BE2C (cell line): ENCODE data around the gene CHMP6.

Source experiments
- DNase-seq: peaks from one replicate; pipeline ENCODE4 v3.0.0-alpha.2; 2020
- H3K27me3 ChIP-seq: fragments of 250-450 bp; sonication (Bioruptor Pico); 2 replicates; pipeline ENCODE4 v1.5.1; 2020; ENCODE audit warnings: mild to moderate bottlenecking
- H3K36me3 ChIP-seq: fragments of 250-450 bp; sonication (Bioruptor Pico); 2 replicates; pipeline ENCODE4 v1.5.1; 2020; ENCODE audit warnings: mild to moderate bottlenecking
- H3K4me1 ChIP-seq: fragments of 250-450 bp; sonication (Bioruptor Pico); 2 replicates; pipeline ENCODE4 v1.5.1; 2020
- H3K4me3 ChIP-seq: 2 replicates; pipeline ENCODE4 v1.5.1; 2011; ENCODE audit warnings: low read depth, low read length
- H3K9me3 ChIP-seq: fragments of 250-450 bp; sonication (Bioruptor Pico); 2 replicates; pipeline ENCODE4 v1.5.1; 2020
- CTCF ChIP-seq: IDR thresholded peaks from 2 replicates; pipeline ENCODE4 v1.5.1; 2012; ENCODE audit warnings: mild to moderate bottlenecking, low read depth, low read length

The CHMP6 gene

GRCh38 chr17:80970044-80970761 is 21.4 kb upstream of the CHMP6 start:
- H3K9me3 ChIP-seq: no peaks in the 10 kb centered on the region
- H3K36me3 ChIP-seq: peaks cover 1% of the 10 kb centered on the region; the same call in 1 of the 2 replicates
- H3K4me1 ChIP-seq: peaks cover 27% of the 10 kb centered on the region
- H3K4me3 ChIP-seq: peak overlapping the region; percentile 10
- H3K27me3 ChIP-seq: no peaks in the 10 kb centered on the region
- peak; percentile 69 for TF ChIP-seq CTCF
- peak; percentile 81 for DNase-seq

GRCh38 chr17:80970762-80971703 is 20.6 kb upstream of the CHMP6 start:
- Histone ChIP-seq H3K4me1 (peaks cover 27% of the 10 kb centered on the region), H3K4me3 (peak overlapping the region; percentile 10; the same call in 1 of the 2 replicates), H3K27me3 (no peaks in the 10 kb centered on the region), H3K9me3 (no peaks in the 10 kb centered on the region), H3K36me3 (no peaks in the 10 kb centered on the region; the same call in 1 of the 2 replicates)
- DNase-seq: peak; percentile 28
- TF ChIP-seq CTCF: no peak; the same call in 1 of the 2 replicates

DNA sequence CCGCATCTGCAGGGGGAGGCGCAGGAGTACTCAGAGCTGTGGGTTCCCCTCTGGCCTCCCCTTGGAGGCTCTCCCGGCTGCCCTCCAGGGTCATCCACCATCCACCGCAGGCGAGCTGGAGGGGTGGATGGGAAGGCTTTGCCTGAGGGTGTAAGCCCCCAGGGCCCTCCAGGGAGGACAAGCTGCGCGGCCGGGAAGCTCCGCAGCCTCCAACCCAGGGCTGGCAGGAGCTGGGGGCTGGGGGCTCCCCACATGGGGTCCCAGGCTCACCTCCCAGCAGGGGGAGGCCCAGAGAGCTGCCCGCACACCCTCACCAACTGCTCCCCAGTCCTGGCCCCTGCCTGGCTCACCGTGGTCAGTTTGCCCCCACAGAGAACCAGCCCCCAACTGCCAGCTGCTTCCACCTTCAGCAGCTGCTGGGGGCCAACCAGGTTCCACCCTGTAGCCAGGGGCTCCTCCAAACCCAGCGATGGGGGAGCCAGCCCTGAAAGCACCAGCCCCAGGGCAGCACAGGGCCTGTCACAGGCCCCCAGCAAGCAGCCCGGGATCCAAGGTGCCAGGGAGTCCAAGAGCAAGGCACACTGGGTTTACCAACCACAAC is 19.8 kb upstream of the CHMP6 start:
- Histone ChIP-seq H3K9me3 (no peaks in the 10 kb centered on the region), H3K4me1 (peaks cover 27% of the 10 kb centered on the region), H3K36me3 (no peaks in the 10 kb centered on the region), H3K27me3 (no peaks in the 10 kb centered on the region), H3K4me3 (no peak overlapping the region)
- TF ChIP-seq CTCF: no peak
- peak; percentile 12 for DNase-seq

DNA sequence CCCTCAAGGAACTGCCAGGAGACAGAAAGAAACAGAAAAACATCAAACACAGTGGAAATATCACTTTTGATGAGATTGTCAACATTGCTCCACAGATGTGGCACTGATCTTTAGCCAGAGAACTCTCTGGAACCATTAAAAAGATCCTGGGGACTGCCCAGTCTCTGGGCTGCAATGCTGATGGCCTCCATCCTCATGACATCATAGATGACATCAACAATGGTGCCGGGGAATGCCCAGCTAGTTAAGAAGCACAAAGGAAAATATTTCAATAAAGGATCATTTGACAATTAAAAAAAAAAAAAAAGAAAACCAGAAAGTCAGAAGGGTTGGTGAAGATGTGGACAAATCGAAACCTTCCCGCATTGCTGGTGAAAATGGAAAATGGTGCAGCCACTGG is 14.9 kb upstream of the CHMP6 start:
- no peak for TF ChIP-seq CTCF
- DNase-seq: no peak

DNA sequence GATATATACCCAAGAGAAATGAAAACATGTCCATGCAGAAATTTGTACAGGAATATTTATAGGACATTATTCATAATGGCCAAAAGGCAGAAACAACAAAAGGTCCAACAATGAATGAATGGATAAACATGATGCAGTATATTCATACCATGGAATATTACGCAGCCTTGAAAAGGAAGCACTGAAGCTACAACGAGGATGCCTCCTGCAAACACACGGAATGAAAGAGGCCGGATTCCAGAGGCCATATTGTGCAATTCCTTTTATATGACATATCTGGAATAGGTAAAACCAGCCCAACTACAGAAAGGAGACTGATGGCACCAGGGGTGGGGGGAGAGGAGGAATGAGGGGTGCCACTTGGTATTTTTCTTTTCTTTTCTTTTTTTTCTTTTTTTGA is 14.5 kb upstream of the CHMP6 start:
- Histone ChIP-seq H3K27me3 (peaks cover 7% of the 10 kb centered on the region), H3K4me3 (no peak overlapping the region), H3K9me3 (no peaks in the 10 kb centered on the region), H3K36me3 (no peaks in the 10 kb centered on the region), H3K4me1 (no peaks in the 10 kb centered on the region)
- no peak for DNase-seq
- TF ChIP-seq CTCF: no peak

More for the DNA sequence above, 14.9 kb upstream of the CHMP6 start:
- Histone ChIP-seq H3K9me3 (no peaks in the 10 kb centered on the region), H3K4me3 (no peak overlapping the region), H3K27me3 (peaks cover 3% of the 10 kb centered on the region), H3K4me1 (no peaks in the 10 kb centered on the region), H3K36me3 (no peaks in the 10 kb centered on the region)
